Measurements from ENCODE around the gene UBE2C. TPM values are rescaled to one million over a fixed set of nuclear protein-coding genes. Genes with fewer than 3 reads are reported as not detected.

Gene UBE2C
- total and polyA plus RNA-seq, 2 donors (not counting 1 experiment from before 2014, with no cell fraction given) = 12.9 to 23.7 TPM

- Histone ChIP-seq H3K4me2 (ENCODE audit: extremely low read depth, insufficient read depth, low read length) (peak overlapping the region; percentile 20), H3K4me3 (replicated peaks in 1 of 4; ENCODE audit: control extremely low read depth in 1 of 4, insufficient read depth in 1 of 4, low read depth in 3 of 4, low read length in 4 of 4) (peak overlapping the region in 2 of 4 experiments; percentile 20 to 49), H3K9me3 (ENCODE audit: control insufficient read depth, insufficient read depth, low read depth, low read length) (no peaks in the 10 kb centered on the region), H3K79me2 (ENCODE audit: control insufficient read depth, insufficient read depth, low read length) (peaks cover 17% of the 10 kb centered on the region), H4K20me1 (ENCODE audit: control insufficient read depth, extremely low read depth, insufficient read depth, low read length) (no peaks in the 10 kb centered on the region), H3K9ac (ENCODE audit: insufficient read depth, low read length) (no peak overlapping the region), H3K4me1 (ENCODE audit: control insufficient read depth, extremely low read depth, insufficient read depth, low read length) (peaks cover 21% of the 10 kb centered on the region), H3K27me3 (ENCODE audit: control insufficient read depth, insufficient read depth, low read length) (no peaks in the 10 kb centered on the region), H3K36me3 (ENCODE audit: control insufficient read depth, insufficient read depth, low read length) (peaks cover 13% of the 10 kb centered on the region), H2AFZ (ENCODE audit: low read length) (no peak overlapping the region), H3K27ac (ENCODE audit: insufficient read depth, low read length) (peak overlapping the region; percentile 1)
- peak; percentile 35 to 42 for DNase-seq (ENCODE audit: low read depth in 2 of 2)
- TF ChIP-seq CTCF (conservative IDR thresholded peaks at IDR 0.05 in 1 of 2, IDR thresholded peaks at IDR 0.05 in 1 of 2; ENCODE audit: low read depth in 1 of 2, low read length in 2 of 2) (no peak), EZH2 (IDR thresholded peaks at IDR 0.05; ENCODE audit: low read length, missing control alignments) (no peak)
These were observed 24.4 kb downstream of the UBE2C start for GRCh38 chr20:45836841-45837240.

- H3K36me3 ChIP-seq (ENCODE audit: control insufficient read depth, insufficient read depth, low read length) = peaks cover 24% of the 10 kb centered on the region
- H2AFZ ChIP-seq (ENCODE audit: low read length) = no peak overlapping the region
- TF ChIP-seq CTCF (conservative IDR thresholded peaks at IDR 0.05 in 1 of 2, IDR thresholded peaks at IDR 0.05 in 1 of 2; ENCODE audit: low read depth in 1 of 2, low read length in 2 of 2) (no peak), EZH2 (IDR thresholded peaks at IDR 0.05; ENCODE audit: low read length, missing control alignments) (no peak)
- H3K27ac ChIP-seq (ENCODE audit: insufficient read depth, low read length) = no peak overlapping the region
- H4K20me1 ChIP-seq (ENCODE audit: control insufficient read depth, extremely low read depth, insufficient read depth, low read length) = no peaks in the 10 kb centered on the region
- H3K27me3 ChIP-seq (ENCODE audit: control insufficient read depth, insufficient read depth, low read length) = no peaks in the 10 kb centered on the region
- H3K4me3 ChIP-seq (replicated peaks in 1 of 4; ENCODE audit: control extremely low read depth in 1 of 4, insufficient read depth in 1 of 4, low read depth in 3 of 4, low read length in 4 of 4) = no peak overlapping the region
- H3K9me3 ChIP-seq (ENCODE audit: control insufficient read depth, insufficient read depth, low read depth, low read length) = no peaks in the 10 kb centered on the region
- no peak overlapping the region for H3K9ac ChIP-seq (ENCODE audit: insufficient read depth, low read length)
- peaks cover 7% of the 10 kb centered on the region for H3K4me1 ChIP-seq (ENCODE audit: control insufficient read depth, extremely low read depth, insufficient read depth, low read length)
- H3K4me2 ChIP-seq (ENCODE audit: extremely low read depth, insufficient read depth, low read length) = no peak overlapping the region
- peaks cover 2% of the 10 kb centered on the region for H3K79me2 ChIP-seq (ENCODE audit: control insufficient read depth, insufficient read depth, low read length)
- no peak for DNase-seq (ENCODE audit: low read depth in 2 of 2)
These were observed 28.3 kb downstream of the UBE2C start for GRCh38 chr20:45840700-45841198.

GRCh38 chr20:45841407-45842129 lies 29.1 kb downstream of the UBE2C start:
- peak overlapping the region; percentile 3 for H3K27ac ChIP-seq (ENCODE audit: insufficient read depth, low read length)
- H3K9ac ChIP-seq (ENCODE audit: insufficient read depth, low read length) = no peak overlapping the region
- peaks cover 1% of the 10 kb centered on the region for H3K79me2 ChIP-seq (ENCODE audit: control insufficient read depth, insufficient read depth, low read length)
- no peaks in the 10 kb centered on the region for H3K27me3 ChIP-seq (ENCODE audit: control insufficient read depth, insufficient read depth, low read length)
- no peaks in the 10 kb centered on the region for H3K9me3 ChIP-seq (ENCODE audit: control insufficient read depth, insufficient read depth, low read depth, low read length)
- no peak overlapping the region for H2AFZ ChIP-seq (ENCODE audit: low read length)
- H3K4me2 ChIP-seq (ENCODE audit: extremely low read depth, insufficient read depth, low read length) = no peak overlapping the region
- no peak overlapping the region for H3K4me3 ChIP-seq (replicated peaks in 1 of 4; ENCODE audit: control extremely low read depth in 1 of 4, insufficient read depth in 1 of 4, low read depth in 3 of 4, low read length in 4 of 4)
- H4K20me1 ChIP-seq (ENCODE audit: control insufficient read depth, extremely low read depth, insufficient read depth, low read length) = no peaks in the 10 kb centered on the region
- H3K36me3 ChIP-seq (ENCODE audit: control insufficient read depth, insufficient read depth, low read length) = peaks cover 24% of the 10 kb centered on the region
- peaks cover 2% of the 10 kb centered on the region for H3K4me1 ChIP-seq (ENCODE audit: control insufficient read depth, extremely low read depth, insufficient read depth, low read length)
- no peak for TF ChIP-seq CTCF (conservative IDR thresholded peaks at IDR 0.05 in 1 of 2, IDR thresholded peaks at IDR 0.05 in 1 of 2; ENCODE audit: low read depth in 1 of 2, low read length in 2 of 2)
- DNase-seq (ENCODE audit: low read depth in 2 of 2) = no peak

Measured in fibroblast of lung (primary cell).